SK-N-SH (cell line): ENCODE data around the gene TK2. TPM values are rescaled to one million over a fixed set of nuclear protein-coding genes. Genes with fewer than 3 reads are reported as not detected.

Source experiments
- CTCF ChIA-PET: fragments of 300-600, 350-600 bp; formaldehyde crosslinking; extraction: SDS; loops from one replicate; lab custom pipeline; 2021; lab: Yijun Ruan, JAX
- POLR2A ChIA-PET: fragments of 350-600 bp; sonication (Branson Sonifier 250); formaldehyde crosslinking; extraction: SDS; loops from one replicate; lab custom pipeline; 2020; ENCODE audit warnings: antibody characterized with exemption, inconsistent platforms; lab: Yijun Ruan, JAX
- DNase-seq: peaks from one replicate; pipeline ENCODE4 v3.0.0; 2012
- H2AFZ ChIP-seq: fragments of 200-600 bp; sonication (generic); 2 replicates; pipeline ENCODE4 v1.8.1; 2016; ENCODE audit warnings: antibody characterized with exemption, mild to moderate bottlenecking, low read depth
- H3F3A ChIP-seq: fragments of 200-600 bp; sonication (generic); replicated peaks from 2 replicates; pipeline ENCODE3; 2016; ENCODE audit warnings: antibody characterized with exemption, mild to moderate bottlenecking; ENCODE audit not compliant: insufficient read depth
- H3K27ac ChIP-seq, 2 experiments: fragments of 200-500 bp in 1 of 2; fragments of 200-600 bp in 1 of 2; sonication (Bioruptor generic) in 1 of 2; sonication (generic), shearing (Covaris generic) in 1 of 2; 2 replicates each; pipeline versions ENCODE4 v1.5.1 to v1.6.1; 2014 to 2016; ENCODE audit warnings: low read depth in 2 of 2, inconsistent platforms in 1 of 2, low read length in 1 of 2, mild to moderate bottlenecking in 1 of 2, mixed read lengths in 1 of 2
- H3K27me3 ChIP-seq: fragments of 200-600 bp; sonication (generic), shearing (Covaris generic); 2 replicates; pipeline ENCODE4 v1.6.1; 2016; ENCODE audit warnings: mixed run types; ENCODE audit not compliant: insufficient read depth
- H3K36me3 ChIP-seq, 2 experiments: fragments of 200-500 bp in 1 of 2; fragments of 200-600 bp in 1 of 2; sonication (Bioruptor generic) in 1 of 2; sonication (generic) in 1 of 2; replicated peaks in 1 of 2; 2 replicates each; pipeline versions ENCODE3 to v1.5.1; 2014 to 2016; ENCODE audit warnings: low read length in 1 of 2, mild to moderate bottlenecking in 1 of 2; ENCODE audit not compliant: insufficient read depth in 2 of 2, control insufficient read depth in 1 of 2
- H3K4me1 ChIP-seq, 2 experiments: fragments of 200-500 bp in 1 of 2; fragments of 200-600 bp in 1 of 2; sonication (Bioruptor generic) in 1 of 2; sonication (generic), shearing (Covaris generic) in 1 of 2; 2 replicates each; pipeline versions ENCODE4 v1.5.1 to v1.6.1; 2014 to 2016; ENCODE audit warnings: low read depth in 1 of 2, low read length in 1 of 2, mixed run types in 1 of 2; ENCODE audit not compliant: insufficient read depth in 2 of 2, control insufficient read depth in 1 of 2
- H3K4me2 ChIP-seq: fragments of 200-600 bp; sonication (generic), shearing (Covaris generic); 2 replicates; pipeline ENCODE4 v1.6.1; 2017; ENCODE audit warnings: mixed run types
- H3K4me3 ChIP-seq, 2 experiments: fragments of 200-500 bp in 1 of 2; fragments of 200-600 bp in 1 of 2; sonication (Bioruptor generic) in 1 of 2; sonication (generic), shearing (Covaris generic) in 1 of 2; 2 replicates each; pipeline versions ENCODE4 v1.5.1 to v1.8.1; 2014 to 2016; ENCODE audit warnings: low read depth in 2 of 2, inconsistent platforms in 1 of 2, low read length in 1 of 2, mild to moderate bottlenecking in 1 of 2, mixed read lengths in 1 of 2, moderate library complexity in 1 of 2
- H3K79me2 ChIP-seq: fragments of 200-600 bp; sonication (generic); 2 replicates; pipeline ENCODE4 v1.8.1; 2017; ENCODE audit warnings: mild to moderate bottlenecking; ENCODE audit not compliant: insufficient read depth
- H3K9ac ChIP-seq: fragments of 200-600 bp; sonication (generic); 2 replicates; pipeline ENCODE4 v1.6.1; 2017; ENCODE audit warnings: mixed run types
- H3K9me2 ChIP-seq: fragments of 200-600 bp; sonication (generic); 2 replicates; pipeline ENCODE4 v1.6.1; 2017; ENCODE audit warnings: mixed run types
- H3K9me3 ChIP-seq: fragments of 200-600 bp; sonication (generic); 2 replicates; pipeline ENCODE4 v1.6.1; 2017; ENCODE audit warnings: mixed run types, mild to moderate bottlenecking, moderate library complexity
- H4K20me1 ChIP-seq: fragments of 200-600 bp; sonication (generic); 2 replicates; pipeline ENCODE4 v1.6.1; 2017; ENCODE audit warnings: mild to moderate bottlenecking, mixed run types; ENCODE audit not compliant: insufficient read depth
- FOSL2 ChIP-seq: IDR thresholded peaks from 2 replicates; pipeline ENCODE4 v1.4.0; 2012; ENCODE audit warnings: low read depth, mild to moderate bottlenecking, moderate library complexity, borderline replicate concordance
- FOXJ3 ChIP-seq: sonication (generic); formaldehyde crosslinking; IDR thresholded peaks from 2 replicates; pipeline ENCODE4 v1.5.1; 2020; ENCODE audit warnings: mild to moderate bottlenecking, missing genetic modification reagents
- GABPA ChIP-seq: IDR thresholded peaks from 2 replicates; pipeline ENCODE4 v1.4.0; 2012; ENCODE audit warnings: low read depth, mild to moderate bottlenecking
- GATA2 ChIP-seq: sonication (generic); formaldehyde crosslinking; IDR thresholded peaks from 2 replicates; pipeline ENCODE4 v1.5.0; 2020; ENCODE audit warnings: mild to moderate bottlenecking, missing genetic modification reagents
- JUND ChIP-seq: IDR thresholded peaks from 2 replicates; pipeline ENCODE4 v1.4.0; 2012
- MAX ChIP-seq: IDR thresholded peaks from 2 replicates; pipeline ENCODE4 v1.4.0; 2012; ENCODE audit warnings: low read depth
- MXI1 ChIP-seq: IDR thresholded peaks from 2 replicates; pipeline ENCODE4 v1.6.1; 2012; ENCODE audit warnings: mild to moderate bottlenecking, low read depth, low read length, improper control_type of control experiment
- NRF1 ChIP-seq: IDR thresholded peaks from 2 replicates; pipeline ENCODE4 v1.6.1; 2012; ENCODE audit warnings: low read depth, mild to moderate bottlenecking, low read length
- RAD21 ChIP-seq: IDR thresholded peaks from 2 replicates; pipeline ENCODE4 v1.6.1; 2012; ENCODE audit warnings: mild to moderate bottlenecking, low read length
- REST ChIP-seq: IDR thresholded peaks from 2 replicates; pipeline ENCODE4 v1.6.1; 2012; ENCODE audit warnings: mild to moderate bottlenecking, low read depth, low read length, moderate library complexity
- RFX5 ChIP-seq: IDR thresholded peaks from 2 replicates; pipeline ENCODE4 v1.6.1; 2012; ENCODE audit warnings: mild to moderate bottlenecking, improper control_type of control experiment, low read length
- RXRA ChIP-seq: IDR thresholded peaks from 2 replicates; pipeline ENCODE4 v1.4.0; 2012; ENCODE audit warnings: low read depth, mild to moderate bottlenecking, borderline replicate concordance
- SIN3A ChIP-seq: IDR thresholded peaks from 2 replicates; pipeline ENCODE4 v1.6.1; 2012; ENCODE audit warnings: low read depth, mild to moderate bottlenecking, low read length, moderate library complexity, borderline replicate concordance
- SMC3 ChIP-seq: IDR thresholded peaks from 2 replicates; pipeline ENCODE4 v1.6.1; 2012; ENCODE audit warnings: low read depth, low read length, improper control_type of control experiment
- TAF1 ChIP-seq: IDR thresholded peaks from 2 replicates; pipeline ENCODE4 v1.6.1; 2012; ENCODE audit warnings: low read depth, mild to moderate bottlenecking, low read length, moderate library complexity, borderline replicate concordance
- TEAD4 ChIP-seq: IDR thresholded peaks from 2 replicates; pipeline ENCODE4 v1.4.0; 2012; ENCODE audit warnings: mild to moderate bottlenecking, borderline replicate concordance; ENCODE audit not compliant: insufficient read depth
- USF2 ChIP-seq: fragments of 150-350 bp; IDR thresholded peaks from 2 replicates; pipeline ENCODE4 v1.6.1; 2017; ENCODE audit warnings: antibody characterized with exemption, low read length, low read depth, borderline replicate concordance
- YY1 ChIP-seq: IDR thresholded peaks from 2 replicates; pipeline ENCODE4 v1.4.0; 2012; ENCODE audit warnings: low read depth, mild to moderate bottlenecking
- ZBTB33 ChIP-seq: IDR thresholded peaks from 2 replicates; pipeline ENCODE4 v1.4.0; 2012; ENCODE audit warnings: low read depth, borderline replicate concordance
- WGBS: methylation state at CpG from one replicate; pipeline ENCODE4 v1.1.6; 2017; ENCODE audit warnings: low lambda C conversion rate; 5-methylcytosine and 5-hydroxymethylcytosine counted together
- polyA plus RNA-seq, 3 experiments: library from polyadenylated mRNA; depleted of rRNA; stranded (reverse); fragments of >200 nt; gene quantifications; 2 replicates each; pipeline ENCODE4 v1.2.3, GENCODE V29; 2012
- TF ChIP-seq, protein P1 (sequence below): IDR thresholded peaks from 2 replicates; pipeline ENCODE4; 2012

The TK2 gene
- polyA plus RNA-seq, 1 of the 3 experiments (the other 2 are of a cell fraction): 25.2 TPM

DNA sequence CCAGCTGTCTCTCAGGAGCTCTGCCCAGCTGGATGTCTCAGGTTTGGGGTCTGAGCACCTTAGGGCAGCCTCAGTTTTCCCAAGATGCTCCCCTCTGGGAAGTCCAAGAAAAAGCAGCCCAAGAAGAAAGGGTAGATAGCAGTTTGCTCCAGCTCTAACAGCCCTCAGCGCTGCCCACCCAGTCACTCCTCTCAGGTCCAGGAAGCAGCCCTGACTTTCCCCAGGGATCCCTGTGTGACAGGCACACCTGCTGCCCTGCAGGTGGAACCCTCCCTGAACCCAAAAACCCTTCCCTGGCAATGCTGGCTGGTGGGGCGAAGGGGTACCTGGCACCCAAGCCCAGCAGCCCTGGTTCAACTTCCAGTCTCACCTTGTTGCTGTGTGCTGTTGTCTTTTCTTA lies 74.7 kb downstream of the TK2 start:
- ChIA-PET CTCF (interaction anchor here (0.9 to 22.3 kb wide), 6 partner anchors 8 to 118 kb away, joined by 3 to 299 read pairs (median 4); no protein-coding TSS in a partner anchor), POLR2A (no interaction called here)
- Histone ChIP-seq H2AFZ (no peak overlapping the region), H3K27ac (no peak overlapping the region), H3K36me3 (no peaks in the 10 kb centered on the region), H3K4me3 (no peak overlapping the region), H3K79me2 (no peaks in the 10 kb centered on the region), H3K9me2 (no peaks in the 10 kb centered on the region), H3F3A (no peaks in the 10 kb centered on the region), H3K9me3 (no peaks in the 10 kb centered on the region), H3K4me1 (peaks cover 0 to 2% of the 10 kb centered on the region in 2 experiments; a peak in 1 of 4 replicates), H3K9ac (no peak overlapping the region), H3K27me3 (no peaks in the 10 kb centered on the region), H4K20me1 (no peaks in the 10 kb centered on the region), H3K4me2 (no peak overlapping the region)
- WGBS: 93% methylated on average over 1 of the region's 2 CpGs
- no peak for DNase-seq
- TF ChIP-seq RFX5: no peak
- no peak for TF ChIP-seq FOSL2
- TF ChIP-seq JUND: no peak
- TF ChIP-seq TAF1: no peak
- TF ChIP-seq MAX: no peak

DNA sequence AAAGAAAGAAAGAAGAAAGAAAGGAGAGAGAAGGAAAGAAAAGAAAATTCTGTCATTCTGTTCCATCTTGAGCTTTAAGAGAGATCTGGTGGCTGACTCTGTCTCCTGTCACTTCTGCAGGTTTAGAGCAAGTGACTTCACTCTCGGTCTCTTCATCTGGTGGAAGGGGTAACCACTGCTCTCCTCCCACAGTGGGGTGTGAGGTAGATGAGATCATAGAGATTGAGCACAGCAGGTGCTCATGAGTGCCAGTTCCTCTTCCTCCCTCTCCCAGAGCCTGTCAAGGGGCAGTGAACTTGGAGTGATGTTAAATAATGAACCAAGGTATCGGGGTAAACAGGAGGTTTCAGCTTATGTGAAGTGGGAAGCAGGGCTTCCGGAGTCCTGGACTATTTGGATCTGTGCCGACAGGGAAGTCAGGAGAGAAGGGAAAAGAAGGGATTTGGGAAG lies 75.1 kb downstream of the TK2 start:
- Histone ChIP-seq H3F3A (no peaks in the 10 kb centered on the region), H3K79me2 (no peaks in the 10 kb centered on the region), H3K4me3 (no peak overlapping the region), H4K20me1 (no peaks in the 10 kb centered on the region), H3K9me3 (no peaks in the 10 kb centered on the region), H3K4me1 (peaks cover 0 to 2% of the 10 kb centered on the region in 2 experiments; a peak in 1 of 4 replicates), H3K9ac (no peak overlapping the region), H3K4me2 (no peak overlapping the region), H3K9me2 (no peaks in the 10 kb centered on the region), H3K27me3 (no peaks in the 10 kb centered on the region)
- POLR2A ChIA-PET: no interaction called here
- DNase-seq: no peak
- no peak for TF ChIP-seq RFX5
- no peak for TF ChIP-seq SIN3A
- TF ChIP-seq RXRA: no peak
- TF ChIP-seq GATA2 (CRISPR knock-in tag): no peak
- TF ChIP-seq JUND: no peak
- no peak for TF ChIP-seq ZBTB33
- TF ChIP-seq RAD21: no peak
- no peak for TF ChIP-seq YY1
- TF ChIP-seq, protein P1, sequence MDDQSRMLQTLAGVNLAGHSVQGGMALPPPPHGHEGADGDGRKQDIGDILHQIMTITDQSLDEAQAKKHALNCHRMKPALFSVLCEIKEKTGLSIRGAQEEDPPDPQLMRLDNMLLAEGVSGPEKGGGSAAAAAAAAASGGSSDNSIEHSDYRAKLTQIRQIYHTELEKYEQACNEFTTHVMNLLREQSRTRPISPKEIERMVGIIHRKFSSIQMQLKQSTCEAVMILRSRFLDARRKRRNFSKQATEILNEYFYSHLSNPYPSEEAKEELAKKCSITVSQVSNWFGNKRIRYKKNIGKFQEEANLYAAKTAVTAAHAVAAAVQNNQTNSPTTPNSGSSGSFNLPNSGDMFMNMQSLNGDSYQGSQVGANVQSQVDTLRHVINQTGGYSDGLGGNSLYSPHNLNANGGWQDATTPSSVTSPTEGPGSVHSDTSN: no peak
- no peak for TF ChIP-seq GABPA
- TF ChIP-seq USF2: no peak
- TF ChIP-seq SMC3: no peak
- no peak for TF ChIP-seq REST
- no peak for TF ChIP-seq NRF1
- TF ChIP-seq FOXJ3: no peak
- TF ChIP-seq TEAD4: no peak
- no peak for TF ChIP-seq MXI1
- TF ChIP-seq, all 33 proteins: peak for 0
- H2AFZ ChIP-seq: no peak overlapping the region
- WGBS: 45% methylated on average over 4 of the region's 4 CpGs
- CTCF ChIA-PET: interaction anchor here (0.9 to 22.3 kb wide), 5 partner anchors 9 to 102 kb away, joined by 3 to 299 read pairs (median 4); no protein-coding TSS in a partner anchor
- no peak overlapping the region for H3K27ac ChIP-seq
- no peaks in the 10 kb centered on the region for H3K36me3 ChIP-seq
